ENCODE results near the gene SAPCD2. TPM values are rescaled to one million over a fixed set of nuclear protein-coding genes. Genes with fewer than 3 reads are reported as not detected.
"Not testable (repeated sequence)": the region's sequence is repeated elsewhere in the genome, so short reads cannot be mapped to it uniquely, and the experiment has no call there.

Gene SAPCD2
- total RNA-seq, 1 experiment from 2014 or later = 8.1 TPM

DNA sequence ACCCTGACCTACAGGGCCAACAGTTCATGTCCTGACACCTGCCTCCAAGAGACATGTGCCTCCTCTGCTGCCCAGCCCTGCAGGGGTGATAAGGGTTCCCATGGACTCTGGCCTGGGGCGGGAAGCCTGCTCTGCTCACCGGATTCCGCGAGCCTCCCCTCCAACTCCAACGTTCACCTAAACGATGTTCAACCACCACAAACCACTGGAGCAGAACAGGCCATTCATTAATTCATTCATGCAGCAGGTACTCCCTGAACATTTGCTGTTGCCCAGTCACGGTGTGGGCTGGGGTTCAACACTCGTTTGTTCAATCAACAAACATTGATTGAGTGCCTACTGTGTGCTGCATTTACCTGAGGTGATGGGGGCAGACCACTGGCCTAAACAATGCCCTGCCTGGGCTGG, 3.6 kb upstream of the SAPCD2 start:
- in situ Hi-C loops (cut with HindIII; ENCODE audit: low pct_unique_long_range_greater_than_20kb, low sequenced_read_pairs) = no loop called here
- no peak for DNase-seq (ENCODE audit: low read depth, low spot score)

DNA sequence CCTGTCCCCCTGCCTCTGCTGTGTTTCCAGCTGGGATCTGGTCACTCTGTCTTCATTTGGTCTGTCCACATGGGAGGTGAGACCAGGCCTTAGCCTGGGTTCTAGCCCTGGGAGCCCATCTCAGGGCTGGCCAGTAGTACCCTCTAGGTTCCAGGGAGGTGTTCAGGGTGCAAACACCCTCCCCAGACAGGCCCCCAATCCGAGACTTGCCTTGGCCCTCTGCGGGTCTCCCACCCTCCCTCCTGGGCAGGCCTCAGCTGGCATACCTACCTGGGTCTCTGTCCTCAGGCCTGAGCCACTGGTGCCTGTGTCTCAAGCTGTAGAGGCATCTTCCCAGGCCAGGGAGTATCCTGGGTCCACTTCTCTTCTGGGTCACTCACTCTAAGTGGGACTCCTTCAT, 925 bp upstream of the SAPCD2 start:
- in situ Hi-C loops (cut with HindIII; ENCODE audit: low pct_unique_long_range_greater_than_20kb, low sequenced_read_pairs) = no loop called here
- DNase-seq (ENCODE audit: low read depth, low spot score) = no peak

DNA sequence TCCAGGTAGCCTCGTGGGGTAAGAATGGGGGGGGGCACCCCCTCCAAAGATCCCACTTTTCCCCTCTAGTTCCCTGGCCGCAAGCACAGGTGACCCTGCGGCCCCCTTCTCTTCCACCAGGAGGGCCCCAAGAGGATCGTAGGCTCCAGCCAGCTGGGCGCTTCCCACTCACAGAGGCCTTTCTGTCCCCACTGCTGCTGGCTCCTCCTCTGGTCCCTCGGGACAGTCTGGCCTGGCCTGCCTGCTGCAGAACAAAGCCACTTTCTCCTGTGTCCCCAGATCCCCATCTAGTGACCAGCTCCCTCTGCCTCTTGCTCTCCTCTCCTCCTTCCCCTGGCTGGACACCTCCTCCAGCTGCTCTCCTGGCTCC, 534 bp upstream of the SAPCD2 start:
- in situ Hi-C loops (cut with HindIII; ENCODE audit: low pct_unique_long_range_greater_than_20kb, low sequenced_read_pairs) = no loop called here
- DNase-seq (ENCODE audit: low read depth, low spot score) = peak; percentile 55

DNA sequence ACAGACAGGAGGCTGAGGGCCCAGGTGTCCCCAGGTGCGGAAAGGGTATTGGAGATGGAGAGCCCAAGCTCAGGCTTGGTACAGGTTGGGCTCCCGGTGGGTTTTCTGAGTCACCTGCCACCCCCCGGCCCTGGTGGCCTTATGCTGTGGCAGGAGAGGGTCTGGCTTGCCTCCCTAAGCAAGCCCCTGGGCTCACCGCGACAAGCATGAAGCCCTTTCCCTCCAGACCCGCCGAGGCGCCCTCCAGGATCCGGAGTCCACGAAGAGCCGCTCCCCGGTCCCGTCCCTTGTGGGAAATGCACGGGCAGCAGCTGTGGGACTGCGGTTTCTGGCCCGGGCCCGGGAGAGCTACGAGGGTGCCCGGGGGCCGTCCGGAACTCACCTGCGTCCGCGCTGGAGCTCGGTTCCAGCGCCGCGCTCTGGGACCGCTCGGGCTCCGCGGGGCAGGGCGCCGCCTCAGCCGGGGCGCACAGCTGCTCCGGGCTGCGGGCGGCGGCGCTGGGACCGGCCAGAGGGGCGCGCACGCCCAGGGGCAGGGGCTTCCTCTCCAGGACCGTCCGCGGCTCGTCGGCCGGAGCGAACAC, 757 bp downstream of the SAPCD2 start:
- in situ Hi-C loops (cut with HindIII; ENCODE audit: low pct_unique_long_range_greater_than_20kb, low sequenced_read_pairs) = no loop called here
- no peak for DNase-seq (ENCODE audit: low read depth, low spot score)

DNA sequence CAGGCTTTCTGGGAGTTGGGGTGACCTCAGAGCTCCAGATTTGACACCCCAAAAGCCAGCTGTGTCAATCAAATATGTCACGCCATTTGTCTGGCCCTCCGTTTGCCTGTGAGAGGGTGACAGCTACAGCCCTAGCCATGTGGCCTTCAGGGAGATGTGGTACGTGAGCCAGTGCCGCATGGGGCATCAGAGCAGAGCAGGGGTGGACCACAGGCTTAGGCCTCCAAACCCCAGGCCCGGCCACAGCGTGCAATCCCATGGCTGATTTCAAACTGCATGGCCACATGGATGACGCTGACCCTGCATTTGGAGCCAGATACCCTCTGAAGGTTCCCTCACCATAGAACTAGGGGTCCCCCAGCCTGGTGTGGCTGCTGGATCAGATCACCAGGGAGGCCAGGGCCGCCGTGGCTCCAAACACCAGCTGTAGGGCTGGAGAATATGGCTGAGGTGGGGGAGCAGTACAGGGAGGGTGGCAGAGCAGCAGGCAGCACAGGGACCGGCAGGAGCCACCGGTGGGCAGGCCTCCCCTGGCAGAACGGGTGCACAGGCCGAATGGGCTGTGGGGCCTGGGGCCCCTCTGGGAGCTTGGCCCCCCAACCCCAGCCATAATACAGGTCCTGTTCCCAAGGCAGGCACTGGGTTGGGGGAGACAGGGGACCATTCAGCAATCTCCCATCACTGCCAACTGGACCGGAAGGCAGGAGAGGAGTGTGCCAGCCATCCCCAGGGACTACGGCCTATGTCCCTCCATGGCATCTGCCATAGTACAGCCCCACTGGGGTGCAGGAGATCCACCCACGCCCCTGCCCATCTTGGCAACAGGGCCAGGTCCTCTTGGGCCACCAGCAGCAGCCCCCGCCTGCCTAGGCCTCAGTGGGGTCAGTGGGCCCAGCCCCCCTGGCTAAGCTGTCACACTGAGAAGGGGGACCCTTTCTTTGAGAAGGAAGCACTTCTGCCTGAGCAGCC, 1.5 kb downstream of the SAPCD2 start:
- in situ Hi-C loops (cut with HindIII; ENCODE audit: low pct_unique_long_range_greater_than_20kb, low sequenced_read_pairs) = no loop called here
- no peak for DNase-seq (ENCODE audit: low read depth, low spot score)

DNA sequence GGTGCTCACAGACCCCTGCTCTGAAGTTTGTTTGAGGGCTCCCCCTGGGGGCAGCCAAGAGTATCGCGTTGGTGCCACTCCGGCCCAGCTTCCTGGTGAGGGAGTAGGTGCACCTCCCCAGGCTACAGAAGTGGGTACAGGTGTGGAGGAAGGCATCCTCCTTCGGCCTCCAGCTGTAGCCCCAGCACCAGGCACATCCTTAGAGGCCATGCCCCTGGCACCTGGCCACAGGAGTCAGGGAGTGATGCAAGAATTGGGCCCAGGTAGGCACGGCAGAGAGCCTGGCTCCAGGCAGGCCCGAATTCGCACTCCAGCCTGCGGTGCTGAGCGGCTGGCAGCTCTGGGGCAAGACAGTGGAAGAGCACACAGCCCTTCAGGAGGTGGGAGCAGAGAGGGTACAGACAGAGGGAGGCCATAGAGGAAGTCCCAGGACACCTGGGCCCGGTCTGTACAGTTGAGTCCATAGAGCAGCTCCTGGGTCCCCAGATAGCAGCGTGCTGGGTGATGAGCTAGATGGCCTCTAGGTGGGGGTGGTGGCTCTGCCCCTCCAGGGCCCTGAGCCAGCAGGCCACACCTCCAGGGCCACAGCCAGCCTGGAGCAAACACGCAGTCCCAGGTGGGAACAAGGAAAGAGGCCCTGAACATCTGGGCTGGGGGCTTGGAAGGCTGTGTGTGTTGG, 2.4 kb downstream of the SAPCD2 start:
- peak; percentile 87 for DNase-seq (ENCODE audit: low read depth, low spot score)
- in situ Hi-C loops (cut with HindIII; ENCODE audit: low pct_unique_long_range_greater_than_20kb, low sequenced_read_pairs) = no loop called here

DNA sequence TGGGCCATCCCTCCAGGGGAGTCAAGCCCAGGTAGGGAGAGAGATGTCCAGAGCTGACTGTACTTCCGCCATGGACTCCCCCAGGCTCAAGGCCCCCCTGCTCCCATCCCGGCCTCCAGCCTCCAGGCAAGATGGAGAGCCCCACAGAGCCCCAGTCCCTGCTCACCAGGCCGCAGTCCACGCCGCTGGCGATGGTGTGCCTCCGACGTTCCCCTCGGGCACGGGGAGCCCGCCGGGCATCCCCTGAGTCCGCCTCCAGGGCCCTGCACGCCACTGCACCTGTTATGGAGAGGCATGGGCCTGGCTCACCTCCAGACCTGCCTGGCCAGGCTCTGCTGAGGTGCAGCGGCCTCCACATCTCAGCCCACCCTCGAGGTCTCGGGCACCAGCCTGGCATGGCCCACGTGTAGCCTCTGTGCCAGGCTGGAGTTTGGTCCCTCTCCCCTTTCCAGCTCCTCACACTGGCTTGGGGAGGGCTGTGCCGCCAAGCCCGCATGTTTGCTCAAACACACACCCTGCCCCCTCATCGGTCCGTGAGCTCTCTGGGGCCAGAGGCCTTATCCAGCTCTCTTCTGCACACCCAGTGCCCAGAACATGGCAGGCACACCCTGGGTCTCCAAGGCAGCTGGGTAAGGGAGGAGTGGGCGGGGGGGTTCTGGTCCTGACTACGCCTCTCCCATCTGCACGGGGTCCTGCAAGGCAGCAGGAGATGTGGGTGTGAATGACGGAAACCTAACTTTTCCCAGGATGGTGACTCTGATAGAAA, 4.1 kb downstream of the SAPCD2 start:
- in situ Hi-C loops (cut with HindIII; ENCODE audit: low pct_unique_long_range_greater_than_20kb, low sequenced_read_pairs) = no loop called here
- no peak for DNase-seq (ENCODE audit: low read depth, low spot score)

DNA sequence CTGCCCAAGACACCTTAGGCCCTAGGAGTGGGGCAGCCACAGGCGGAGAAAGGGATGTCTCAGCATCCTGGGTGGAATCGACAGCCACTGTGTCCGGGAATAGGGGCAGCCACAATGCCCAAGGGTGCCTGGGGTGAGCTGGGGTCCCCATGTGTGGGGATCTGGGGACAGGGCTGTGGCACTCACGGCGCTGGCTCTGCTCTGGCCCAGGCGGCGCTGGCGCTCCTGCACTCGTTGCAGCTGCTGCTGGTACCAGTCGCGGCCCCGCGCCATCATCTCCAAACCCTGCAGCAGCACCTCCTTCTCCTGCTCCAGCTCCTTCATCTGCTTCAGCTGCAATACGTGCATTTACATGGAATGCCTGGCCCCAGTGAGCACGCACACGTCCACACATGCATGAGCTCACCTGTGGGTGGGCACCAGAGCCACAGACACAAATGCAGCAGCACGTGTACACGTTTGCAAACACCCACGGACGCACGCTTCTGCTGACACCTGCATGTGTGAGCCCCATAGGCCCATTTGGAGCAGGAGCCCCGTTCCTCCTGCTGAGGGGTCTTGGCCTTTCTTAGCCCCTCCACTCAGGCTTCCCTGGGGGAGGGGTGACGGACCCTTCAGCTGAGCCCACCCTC, 4.9 kb downstream of the SAPCD2 start:
- DNase-seq (ENCODE audit: low read depth, low spot score) = no peak
- in situ Hi-C loops (cut with HindIII; ENCODE audit: low pct_unique_long_range_greater_than_20kb, low sequenced_read_pairs) = no loop called here

DNA sequence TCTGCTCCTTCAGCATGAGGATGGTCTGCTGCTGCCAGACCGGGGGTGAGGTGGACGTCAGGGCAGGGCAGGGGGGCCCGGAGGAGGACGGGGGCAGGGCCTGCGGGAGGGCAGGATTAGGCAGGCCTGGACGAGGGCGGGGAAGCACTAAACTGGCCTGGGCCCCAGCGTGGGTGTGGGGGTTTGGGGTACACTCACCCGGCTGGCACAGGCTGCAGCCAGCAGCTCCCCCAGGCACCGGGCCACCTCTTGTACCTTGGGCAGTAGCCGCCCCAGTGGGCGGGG, 5.5 kb downstream of the SAPCD2 start:
- DNase-seq (ENCODE audit: low read depth, low spot score) = no peak
- in situ Hi-C loops (cut with HindIII; ENCODE audit: low pct_unique_long_range_greater_than_20kb, low sequenced_read_pairs) = no loop called here

DNA sequence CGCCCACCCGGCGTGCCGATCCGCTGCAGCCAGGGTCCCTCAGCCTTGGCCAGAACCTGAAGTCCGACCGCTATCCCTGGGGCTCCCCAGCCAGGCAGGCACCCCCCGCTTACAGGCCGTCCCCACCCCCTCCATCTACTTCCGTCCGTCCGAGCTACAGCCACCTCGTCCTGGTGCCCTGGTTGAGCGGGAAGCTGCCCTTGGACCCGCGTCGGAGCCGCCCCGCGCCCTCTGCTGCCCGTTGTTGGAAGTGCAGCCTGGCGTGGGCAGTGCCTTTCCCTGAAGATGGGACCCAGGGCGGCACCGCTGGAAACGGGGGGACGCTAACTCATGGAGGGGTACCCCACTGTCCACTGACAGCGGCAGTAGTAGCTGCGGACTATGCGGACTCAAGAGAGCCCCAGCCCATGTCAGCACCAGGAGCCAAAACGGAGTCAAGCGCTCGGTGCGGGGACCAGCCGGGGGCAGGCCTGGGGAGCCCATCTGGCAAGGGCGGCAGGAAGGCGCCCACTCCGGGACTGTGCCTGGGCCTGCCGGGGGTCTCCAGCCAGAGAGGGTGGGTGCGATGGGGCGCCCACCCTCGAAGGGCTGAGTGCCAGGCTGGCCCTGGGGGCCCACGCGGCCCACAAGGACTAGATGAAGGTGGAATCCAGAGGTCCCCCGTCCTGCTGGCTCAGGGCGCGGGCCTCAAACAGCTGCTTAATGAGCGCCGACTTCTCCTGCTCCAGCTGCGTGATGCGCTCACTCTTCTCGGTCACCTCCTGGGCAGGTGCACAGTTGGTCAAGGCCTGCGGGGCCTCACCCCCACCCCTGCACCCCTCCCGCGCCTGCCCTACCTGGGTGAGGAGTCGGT, 6.1 kb downstream of the SAPCD2 start:
- DNase-seq (ENCODE audit: low read depth, low spot score) = peak; percentile 57
- in situ Hi-C loops (cut with HindIII; ENCODE audit: low pct_unique_long_range_greater_than_20kb, low sequenced_read_pairs) = no loop called here

DNA sequence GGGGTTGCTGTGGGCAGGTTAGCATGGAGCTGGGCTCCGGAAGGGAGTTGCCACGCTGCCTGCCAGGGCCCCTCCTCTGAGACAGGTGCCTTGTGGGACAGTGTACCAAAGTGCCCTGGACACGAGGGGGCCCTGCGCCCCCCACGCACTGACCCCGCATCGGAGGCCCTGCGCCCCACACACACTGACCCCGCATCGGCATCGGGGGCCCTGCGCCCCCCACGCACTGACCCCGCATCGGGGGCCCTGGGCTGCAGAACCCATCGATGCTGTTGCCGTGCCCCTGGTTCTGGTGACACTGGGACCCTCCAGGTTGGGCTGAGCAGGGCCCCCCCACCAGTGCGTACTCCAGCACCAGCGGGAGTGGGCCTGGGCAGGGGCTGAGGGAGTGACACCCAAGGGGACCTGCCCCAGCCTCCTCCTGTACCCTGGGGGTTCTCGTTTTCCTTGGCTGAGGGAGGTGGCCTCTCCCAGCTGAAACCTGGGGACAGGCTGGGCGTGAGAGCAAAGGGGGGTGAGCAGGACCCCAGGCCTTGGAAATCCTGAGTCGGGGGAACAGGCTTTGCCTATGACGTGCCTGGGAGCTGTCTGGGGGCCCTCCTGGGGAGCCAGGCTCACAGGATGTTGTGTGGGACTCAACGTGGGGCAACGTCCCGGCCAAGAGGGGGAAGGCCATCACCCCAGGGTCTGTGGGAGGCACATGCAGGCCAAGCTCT, 6.9 kb downstream of the SAPCD2 start:
- in situ Hi-C loops (cut with HindIII; ENCODE audit: low pct_unique_long_range_greater_than_20kb, low sequenced_read_pairs) = no loop called here
- no peak for DNase-seq (ENCODE audit: low read depth, low spot score)

DNA sequence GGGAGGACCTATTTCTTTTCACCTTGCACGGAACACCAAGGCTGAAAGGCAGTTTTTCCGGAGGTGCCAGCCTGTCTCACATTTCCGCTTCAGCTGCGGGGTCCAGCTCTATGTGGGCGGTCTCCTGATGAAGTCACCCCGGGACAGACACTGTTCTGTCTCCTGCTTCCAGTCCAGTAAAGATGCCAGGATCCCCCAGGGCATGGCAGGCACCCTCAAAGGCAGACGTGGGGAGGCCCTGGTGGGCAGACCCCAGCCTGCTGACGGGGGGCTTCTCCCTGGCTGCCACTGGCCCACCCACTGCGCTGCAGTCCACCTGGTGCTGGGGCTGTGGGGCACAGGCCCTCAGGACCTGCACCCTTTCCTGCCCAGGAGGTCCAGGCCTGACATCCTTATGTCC, 7.6 kb downstream of the SAPCD2 start:
- in situ Hi-C loops (cut with HindIII; ENCODE audit: low pct_unique_long_range_greater_than_20kb, low sequenced_read_pairs); DNase-seq (ENCODE audit: low read depth, low spot score): not testable (repeated sequence)

DNA sequence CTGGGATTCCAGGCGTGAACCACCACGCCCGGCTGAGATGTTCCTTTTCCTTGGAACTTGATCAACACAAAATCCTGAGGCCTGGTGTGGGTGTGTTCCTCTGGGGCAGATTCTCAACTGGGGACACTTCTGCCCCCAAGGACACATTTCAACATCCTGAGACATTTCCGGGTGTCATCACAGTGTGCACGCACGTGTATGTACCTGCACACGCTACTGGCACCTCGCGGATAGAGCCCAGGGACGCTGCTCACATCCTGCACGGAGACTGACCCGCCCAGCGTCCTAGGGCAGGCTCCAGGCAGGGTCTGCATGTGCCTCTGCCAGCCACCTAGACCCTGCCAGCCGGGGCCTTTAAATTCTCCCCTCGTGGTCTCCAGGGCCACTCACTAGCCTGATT, 8.0 kb downstream of the SAPCD2 start:
- in situ Hi-C loops (cut with HindIII; ENCODE audit: low pct_unique_long_range_greater_than_20kb, low sequenced_read_pairs) = no loop called here
- DNase-seq (ENCODE audit: low read depth, low spot score) = no peak

DNA sequence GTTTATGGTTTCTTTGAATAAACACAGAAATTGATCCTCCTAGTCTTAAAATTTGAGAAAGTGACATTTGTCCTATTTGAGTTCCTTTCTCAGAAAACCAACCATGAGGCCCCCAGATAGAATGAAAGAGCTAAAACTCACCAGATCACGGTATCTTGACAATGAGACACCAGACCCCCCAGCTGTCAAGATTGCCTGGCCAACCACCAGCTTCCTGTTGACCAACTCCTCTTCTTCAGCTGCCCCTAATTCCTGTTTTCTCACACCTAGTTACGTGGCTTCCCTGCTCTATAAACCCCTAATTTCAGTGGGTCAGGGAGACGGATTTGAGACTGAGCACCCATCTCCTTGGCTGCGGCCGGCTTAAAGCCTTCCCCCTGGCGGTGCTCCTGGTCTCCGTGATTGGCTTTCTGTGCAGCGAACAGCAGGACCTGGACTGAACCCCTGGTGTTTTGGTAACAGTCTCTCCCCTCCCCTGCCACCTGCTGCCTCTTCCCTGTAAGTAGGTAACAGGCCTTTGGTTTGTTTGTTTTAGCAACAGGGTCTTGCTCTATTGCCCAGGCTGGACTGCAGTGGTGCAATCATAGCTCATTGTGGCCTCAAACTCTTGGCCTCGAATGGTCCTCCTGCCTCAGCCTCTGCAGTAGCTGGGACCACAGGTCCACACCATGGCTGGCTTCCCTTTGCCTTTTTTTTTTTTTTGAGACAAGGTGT, 11.7 kb downstream of the SAPCD2 start:
- in situ Hi-C loops (cut with HindIII; ENCODE audit: low pct_unique_long_range_greater_than_20kb, low sequenced_read_pairs) = no loop called here
- DNase-seq (ENCODE audit: low read depth, low spot score) = no peak

DNA sequence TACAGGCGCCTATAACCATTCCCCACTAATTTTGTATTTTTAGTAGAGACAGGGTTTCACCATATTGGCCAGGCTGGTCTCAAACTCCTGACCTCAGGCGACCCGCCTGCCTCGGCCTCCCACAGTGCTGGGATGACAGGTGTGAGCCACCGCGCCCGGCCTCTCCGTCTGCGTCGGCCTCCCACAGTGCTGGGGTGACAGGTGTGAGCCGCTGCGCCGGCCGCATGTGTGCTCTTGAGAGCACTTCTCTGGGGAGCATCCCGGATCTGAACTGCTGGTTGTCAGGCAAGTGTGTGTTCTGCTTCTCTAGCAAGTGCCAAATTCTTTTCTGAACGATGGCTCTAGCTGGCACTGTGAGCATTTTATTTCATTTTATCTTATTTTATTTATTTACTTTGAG, 12.8 kb downstream of the SAPCD2 start:
- DNase-seq (ENCODE audit: low read depth, low spot score) = no peak
- in situ Hi-C loops (cut with HindIII; ENCODE audit: low pct_unique_long_range_greater_than_20kb, low sequenced_read_pairs) = no loop called here

Data from SK-MEL-5 (cell line).